GM12891 (cell line): ENCODE data around the gene DCDC1.

Source experiments
- POLR2A ChIP-seq: IDR thresholded peaks from 2 replicates; pipeline ENCODE4 v1.6.1; 2011; ENCODE audit warnings: low read depth, low read length, control low read depth
- POLR2AphosphoS5 ChIP-seq: IDR thresholded peaks from 2 replicates; pipeline ENCODE4 v1.6.1; 2011; ENCODE audit warnings: low read depth, low read length, control low read depth

- TF ChIP-seq POLR2A (no peak), POLR2AphosphoS5 (no peak)
Measured at GRCh38 chr11:31240340-31240904, 129.1 kb downstream of the DCDC1 start.
